LNCAP (cell line): ENCODE results near the gene ENDOV.

Experiments used
- CTCF ChIP-seq: fragments of 450-650 bp; IDR thresholded peaks from 2 replicates; pipeline ENCODE4 v1.5.1; 2017; ENCODE audit warnings: mild to moderate bottlenecking

The ENDOV gene

GRCh38 chr17:80396157-80397033 lies 18.6 kb upstream of the ENDOV start:
- no peak for TF ChIP-seq CTCF

GRCh38 chr17:80397034-80397387 lies 18.0 kb upstream of the ENDOV start:
- no peak for TF ChIP-seq CTCF

DNA sequence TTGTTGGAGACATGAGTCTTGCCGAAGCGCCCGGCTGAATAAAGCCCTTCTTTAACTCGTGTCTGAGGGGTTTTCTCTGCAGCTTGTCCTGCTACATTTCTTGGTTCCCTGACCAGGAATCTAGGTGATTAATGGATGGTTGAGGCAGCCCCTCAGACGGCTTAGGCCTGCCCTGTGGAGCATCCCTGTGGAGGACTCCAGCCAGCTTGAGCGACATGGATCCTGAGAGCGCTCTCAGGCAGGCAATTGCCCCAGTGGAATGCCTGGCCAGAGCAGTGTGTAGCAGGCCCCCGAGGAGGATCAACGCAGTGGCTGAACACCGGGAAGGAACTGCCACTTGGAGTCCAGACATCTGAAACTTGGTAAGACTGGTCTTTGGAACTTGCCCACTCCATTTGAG lies 17.3 kb upstream of the ENDOV start:
- no peak for TF ChIP-seq CTCF

GRCh38 chr17:80402959-80403358 lies 12.0 kb upstream of the ENDOV start:
- no peak for TF ChIP-seq CTCF

GRCh38 chr17:80406146-80406545 lies 8.8 kb upstream of the ENDOV start:
- TF ChIP-seq CTCF, result no peak

- no peak for TF ChIP-seq CTCF
Measured at GRCh38 chr17:80408872-80409271, 6.1 kb upstream of the ENDOV start.

DNA sequence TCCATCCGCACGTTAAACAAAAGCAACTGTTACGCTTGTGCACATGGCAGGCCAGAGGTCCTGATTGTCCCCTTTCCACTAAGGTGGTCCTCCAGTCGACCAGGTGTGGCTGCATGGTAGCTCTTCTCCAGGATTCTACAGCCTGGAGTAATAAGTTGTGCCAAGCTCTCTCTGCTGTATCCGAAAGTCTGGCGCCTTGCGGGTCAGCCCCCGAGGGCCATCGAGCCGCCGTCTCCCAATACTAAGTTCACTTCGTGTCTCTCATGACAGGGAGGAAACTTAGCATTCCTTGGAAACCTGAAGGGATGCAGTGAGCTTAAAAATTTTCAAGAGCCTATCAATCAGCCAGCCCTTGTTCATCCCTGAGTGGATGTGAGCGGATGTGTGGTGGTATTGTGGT lies 5.3 kb upstream of the ENDOV start:
- TF ChIP-seq CTCF, result no peak
